GM18502 (cell line): ENCODE measurements around the gene HSPH1.

Experiments
- ATAC-seq: cut with Tn5 transposase; IDR thresholded peaks from one replicate; pipeline ENCODE4 v1.9.1; 2021; ENCODE audit warnings: mild to moderate bottlenecking; ENCODE audit not compliant: unreplicated experiment, poor library complexity

HSPH1 gene

GRCh38 chr13:31161557-31162150, at the start of gene HSPH1:
TSS of gene HSPH1 (minus strand) at chr13:31161904. CDS start at chr13:31161582, 322 bp downstream.
- peak; percentile 86 for ATAC-seq

- no peak for ATAC-seq
Measured at GRCh38 chr13:31209841-31210210, 48.1 kb upstream of the HSPH1 start.

- no peak for ATAC-seq
Measured at GRCh38 chr13:31209172-31209840, 47.6 kb upstream of the HSPH1 start.

GRCh38 chr13:31208559-31209122, 46.9 kb upstream of the HSPH1 start:
- no peak for ATAC-seq

- ATAC-seq = no peak
Measured at GRCh38 chr13:31207661-31208552, 46.2 kb upstream of the HSPH1 start.

- ATAC-seq = no peak
Measured at GRCh38 chr13:31204592-31204991, 42.9 kb upstream of the HSPH1 start.

- ATAC-seq = no peak
Measured at GRCh38 chr13:31201341-31202031, 39.8 kb upstream of the HSPH1 start.

- peak; percentile 18 for ATAC-seq
Measured at GRCh38 chr13:31200637-31200971, 38.9 kb upstream of the HSPH1 start.

- ATAC-seq = peak; percentile 83
Measured at GRCh38 chr13:31199849-31200636, 38.3 kb upstream of the HSPH1 start, which contains the start of gene B3GLCT. TSS of gene B3GLCT (plus strand) at chr13:31199975. CDS start at chr13:31200085, 110 bp downstream.

- ATAC-seq = no peak
Measured at GRCh38 chr13:31199527-31199848, 37.8 kb upstream of the HSPH1 start.

GRCh38 chr13:31198519-31198918, 36.8 kb upstream of the HSPH1 start:
- no peak for ATAC-seq

- no peak for ATAC-seq
Measured at GRCh38 chr13:31196992-31197391, 35.3 kb upstream of the HSPH1 start.

GRCh38 chr13:31195616-31196015, 33.9 kb upstream of the HSPH1 start:
- no peak for ATAC-seq

- ATAC-seq = no peak
Measured at GRCh38 chr13:31192306-31192705, 30.6 kb upstream of the HSPH1 start.

- no peak for ATAC-seq
Measured at GRCh38 chr13:31191748-31192147, 30.0 kb upstream of the HSPH1 start.

- no peak for ATAC-seq
Measured at GRCh38 chr13:31184981-31185645, 23.4 kb upstream of the HSPH1 start.

- no peak for ATAC-seq
Measured at GRCh38 chr13:31184451-31184850, 22.7 kb upstream of the HSPH1 start.

GRCh38 chr13:31182987-31183386, 21.3 kb upstream of the HSPH1 start:
- no peak for ATAC-seq

GRCh38 chr13:31179754-31180153, 18.1 kb upstream of the HSPH1 start:
- no peak for ATAC-seq
